Stimulated activated effector memory CD8-positive, alpha-beta T cell treated with anti-CD3 and anti-CD28 coated beads, Interleukin-12 subunit alpha, Interleukin-12 subunit beta, amount 100 ng/mL, for 72 hours (primary cell): ENCODE measurements around the gene NELL1.

Experiments
- ATAC-seq: fragments of 150-1000 bp; cut with Tn5 transposase; 2 replicates; pipeline ENCODE4 v1.10.0; 2021
- DNase-seq, 2 donors: peaks; one replicate each; pipeline ENCODE4 v3.0.0; 2021 to 2022; ENCODE audit warnings: low spot score in 2 of 2
- H3K27ac Mint-ChIP-seq: one replicate; pipeline ENCODE4 v1.8.0; 2022; ENCODE audit warnings: mild to moderate bottlenecking, mixed read lengths
- H3K36me3 Mint-ChIP-seq: one replicate; pipeline ENCODE4 v1.8.0; 2022; ENCODE audit warnings: mild to moderate bottlenecking, mixed read lengths
- H3K4me1 Mint-ChIP-seq: one replicate; pipeline ENCODE4 v1.8.0; 2022; ENCODE audit warnings: mixed read lengths
- H3K4me3 Mint-ChIP-seq: one replicate; pipeline ENCODE4 v1.8.0; 2022; ENCODE audit warnings: mild to moderate bottlenecking, mixed read lengths
- H3K9me3 Mint-ChIP-seq: one replicate; pipeline ENCODE4 v1.8.0; 2022; ENCODE audit warnings: mixed read lengths

The NELL1 gene

DNA sequence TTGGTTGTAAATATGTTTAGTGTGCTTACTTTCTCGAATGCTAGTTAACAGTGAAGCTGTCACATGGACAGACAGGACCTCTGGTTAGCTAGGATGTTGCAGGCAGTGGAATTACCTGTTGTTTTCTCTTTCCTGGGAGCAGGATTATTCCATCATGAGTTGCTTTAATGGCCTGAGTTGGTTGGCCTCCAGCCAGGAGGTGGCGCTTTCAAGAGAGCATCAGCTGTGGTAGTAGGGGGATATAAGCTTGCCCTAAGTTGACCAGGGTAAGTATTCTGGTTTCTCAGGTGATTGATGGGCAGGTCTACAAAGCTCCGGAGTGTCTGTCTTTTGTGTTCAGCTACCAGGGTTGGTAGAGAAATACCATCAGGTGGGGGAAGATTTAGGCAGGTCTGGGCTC is 43.5 kb downstream of the NELL1 start:
- DNase-seq (no peak), ATAC-seq (no peak)
- H3K36me3 Mint-ChIP-seq = no peaks in the 10 kb centered on the region
- H3K4me1 Mint-ChIP-seq = no peaks in the 10 kb centered on the region
- H3K4me3 Mint-ChIP-seq = no peak overlapping the region
- no peak overlapping the region for H3K27ac Mint-ChIP-seq
- no peaks in the 10 kb centered on the region for H3K9me3 Mint-ChIP-seq

DNA sequence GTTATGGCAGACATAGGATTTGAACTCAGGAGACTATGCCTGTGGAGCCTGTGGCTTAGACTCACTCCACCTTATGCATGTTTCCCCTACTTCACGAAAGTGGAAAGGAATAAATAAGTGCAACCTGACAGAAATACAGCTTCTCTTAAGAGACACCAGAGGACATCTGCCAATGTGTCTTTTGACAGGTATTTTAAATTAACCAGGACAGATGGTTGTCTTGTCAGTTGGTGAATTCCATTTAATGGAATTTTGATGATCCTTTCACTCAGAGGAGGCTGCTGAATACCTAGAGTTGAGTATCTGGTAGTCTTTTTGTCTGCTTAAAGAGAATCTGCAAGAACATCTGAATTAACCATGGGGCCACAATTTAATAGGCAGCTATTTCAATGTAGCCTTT is 46.1 kb downstream of the NELL1 start:
- DNase-seq (no peak), ATAC-seq (no peak)
- no peak overlapping the region for H3K4me3 Mint-ChIP-seq
- H3K9me3 Mint-ChIP-seq = peaks cover under 1% of the 10 kb centered on the region
- H3K27ac Mint-ChIP-seq = no peak overlapping the region
- no peaks in the 10 kb centered on the region for H3K36me3 Mint-ChIP-seq
- no peaks in the 10 kb centered on the region for H3K4me1 Mint-ChIP-seq

DNA sequence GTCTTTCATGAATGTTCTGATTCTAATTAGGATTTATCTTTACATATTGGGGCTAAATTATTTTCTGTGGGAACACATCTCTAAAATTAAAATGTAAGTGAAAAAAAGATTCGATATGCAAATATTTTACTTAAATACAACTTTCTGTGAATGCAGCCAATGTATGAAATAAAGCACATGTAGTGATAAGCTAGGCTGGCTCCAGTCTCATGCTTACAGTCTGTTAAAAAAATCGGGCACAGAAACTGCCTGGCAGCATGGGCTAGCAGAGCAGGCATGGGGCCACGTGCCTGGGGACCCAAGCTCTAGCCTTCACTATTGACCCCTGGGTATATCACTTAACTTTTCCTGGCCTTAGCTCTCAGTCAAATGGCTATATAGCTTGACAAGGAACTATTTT is 46.5 kb downstream of the NELL1 start:
- DNase-seq (no peak), ATAC-seq (no peak)
- H3K4me3 Mint-ChIP-seq = no peak overlapping the region
- H3K27ac Mint-ChIP-seq = no peak overlapping the region
- H3K4me1 Mint-ChIP-seq = no peaks in the 10 kb centered on the region
- H3K9me3 Mint-ChIP-seq = peaks cover 3% of the 10 kb centered on the region
- H3K36me3 Mint-ChIP-seq = no peaks in the 10 kb centered on the region

DNA sequence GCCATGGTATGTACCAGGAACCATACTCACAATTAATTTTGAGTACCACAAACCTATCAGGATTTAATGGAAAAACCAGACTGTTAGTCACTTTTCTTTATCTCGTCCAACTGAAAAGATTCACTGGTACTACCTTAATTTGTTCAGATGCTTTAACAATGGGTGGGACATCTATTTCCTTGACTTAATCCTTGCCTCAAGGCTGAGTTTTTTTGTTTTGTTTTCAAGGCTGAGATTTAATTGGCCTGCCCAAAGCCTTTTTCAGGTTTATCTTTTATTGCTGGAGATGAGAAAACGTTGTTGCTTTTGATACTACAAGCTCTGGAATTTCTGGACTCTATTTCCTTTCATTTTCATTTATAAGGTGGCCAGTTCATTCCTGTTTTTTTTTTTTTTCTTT is 50.4 kb downstream of the NELL1 start:
- H3K27ac Mint-ChIP-seq = no peak overlapping the region
- DNase-seq (no peak), ATAC-seq (no peak)
- no peak overlapping the region for H3K4me3 Mint-ChIP-seq
- no peaks in the 10 kb centered on the region for H3K36me3 Mint-ChIP-seq
- no peaks in the 10 kb centered on the region for H3K4me1 Mint-ChIP-seq
- H3K9me3 Mint-ChIP-seq = peaks cover 16% of the 10 kb centered on the region

DNA sequence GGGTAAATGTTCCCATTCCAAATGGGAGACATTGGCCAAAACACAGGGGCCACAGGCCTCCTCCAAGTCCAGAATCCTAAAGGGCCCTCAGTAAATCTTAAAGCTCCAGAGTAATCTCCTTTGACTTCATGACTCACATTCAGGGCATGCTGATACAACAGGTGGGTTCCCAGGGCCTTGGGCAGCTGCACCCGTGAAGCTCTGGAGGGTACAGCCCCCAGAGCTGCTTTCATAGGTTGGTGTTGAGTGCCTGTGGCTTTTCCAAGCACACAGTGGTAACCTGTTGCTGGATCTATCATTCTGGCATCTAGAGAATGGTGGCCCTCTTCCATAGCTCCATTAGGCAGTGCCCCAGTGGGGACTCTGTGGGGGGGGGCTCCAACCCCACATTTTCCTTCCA is 54.0 kb downstream of the NELL1 start:
- ATAC-seq = no peak
- no peak for DNase-seq
- H3K27ac Mint-ChIP-seq = no peak overlapping the region
- H3K9me3 Mint-ChIP-seq = peaks cover 24% of the 10 kb centered on the region
- H3K4me1 Mint-ChIP-seq = no peaks in the 10 kb centered on the region
- H3K36me3 Mint-ChIP-seq = no peaks in the 10 kb centered on the region
- H3K4me3 Mint-ChIP-seq = no peak overlapping the region

DNA sequence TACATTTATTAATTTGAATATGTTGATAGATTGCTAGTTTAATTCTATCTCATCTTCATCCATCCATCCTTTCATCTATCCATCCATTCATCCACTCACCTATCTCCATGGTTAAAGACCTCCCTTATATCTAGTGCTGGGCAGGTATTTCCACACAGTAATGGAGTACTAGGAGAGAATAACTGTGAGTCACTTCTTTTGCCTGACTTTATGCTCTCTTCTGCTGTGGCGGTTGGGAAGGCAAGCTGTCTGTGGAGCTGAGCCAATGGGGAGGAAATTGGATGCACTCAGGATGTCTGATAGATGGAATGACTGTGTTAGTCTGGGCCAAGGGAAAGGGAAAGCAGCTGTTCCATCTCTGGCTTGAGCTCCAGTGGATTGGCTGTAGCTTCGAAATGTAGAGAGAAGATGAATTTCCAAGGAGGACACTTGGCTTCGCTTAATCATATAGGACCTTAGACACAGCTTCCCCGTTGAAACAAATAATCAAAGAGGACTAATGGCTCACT is 60.3 kb downstream of the NELL1 start:
- no peaks in the 10 kb centered on the region for H3K36me3 Mint-ChIP-seq
- no peak overlapping the region for H3K27ac Mint-ChIP-seq
- DNase-seq = no peak
- H3K4me1 Mint-ChIP-seq = no peaks in the 10 kb centered on the region
- H3K4me3 Mint-ChIP-seq = no peak overlapping the region
- H3K9me3 Mint-ChIP-seq = peaks cover 16% of the 10 kb centered on the region
- no peak for ATAC-seq

DNA sequence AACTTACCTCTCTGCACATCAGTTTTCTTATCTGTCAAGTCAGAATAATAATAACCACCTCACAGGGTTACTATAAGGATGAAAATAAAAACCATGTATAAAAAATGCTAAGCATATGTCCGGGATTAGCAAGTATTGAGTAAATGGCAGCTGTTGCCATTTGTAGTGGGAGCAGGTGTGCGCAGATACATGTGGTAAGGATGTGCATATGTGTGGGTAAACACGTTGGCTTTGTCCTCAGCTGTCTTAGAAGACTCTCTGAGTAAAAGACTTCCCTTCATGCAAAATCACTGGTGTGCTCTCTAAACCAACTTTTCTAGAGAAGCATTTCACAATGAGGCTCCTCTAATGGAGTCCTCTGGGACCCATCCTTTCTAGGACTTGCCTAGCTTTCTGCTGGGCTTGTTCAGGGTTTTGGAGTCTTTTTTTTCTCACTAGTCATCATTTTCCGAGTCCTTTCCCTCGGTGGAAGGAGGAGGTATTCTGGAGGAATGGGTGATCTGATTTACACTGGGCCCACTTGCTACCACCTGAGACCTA is 62.4 kb downstream of the NELL1 start:
- Mint-ChIP-seq H3K9me3 (peaks cover 10% of the 10 kb centered on the region), H3K27ac (no peak overlapping the region), H3K4me1 (no peaks in the 10 kb centered on the region), H3K4me3 (no peak overlapping the region), H3K36me3 (no peaks in the 10 kb centered on the region)
- no peak for ATAC-seq
- DNase-seq = no peak

DNA sequence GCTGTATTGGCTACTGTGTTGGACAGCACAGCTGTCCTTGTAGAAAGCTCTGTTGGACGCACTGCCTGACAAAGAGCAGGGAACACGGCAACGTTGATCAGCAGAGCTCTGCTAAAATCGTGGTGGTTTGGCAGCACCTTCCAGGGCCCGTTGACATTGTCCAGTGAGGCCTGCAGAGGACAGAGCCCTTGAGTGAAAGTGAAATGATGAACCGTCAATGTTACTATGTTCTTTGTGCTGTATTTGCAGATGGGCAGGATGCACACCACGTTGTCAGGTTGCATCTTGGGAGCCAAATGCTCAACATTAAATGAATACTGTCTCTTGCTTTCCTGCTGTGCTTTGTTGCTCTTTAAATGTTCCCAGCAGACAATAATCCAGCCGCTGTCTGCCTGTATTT is 69.7 kb downstream of the NELL1 start:
- Mint-ChIP-seq H3K27ac (no peak overlapping the region), H3K4me3 (no peak overlapping the region), H3K9me3 (peaks cover 9% of the 10 kb centered on the region), H3K36me3 (no peaks in the 10 kb centered on the region), H3K4me1 (no peaks in the 10 kb centered on the region)
- no peak for DNase-seq
- ATAC-seq = no peak

DNA sequence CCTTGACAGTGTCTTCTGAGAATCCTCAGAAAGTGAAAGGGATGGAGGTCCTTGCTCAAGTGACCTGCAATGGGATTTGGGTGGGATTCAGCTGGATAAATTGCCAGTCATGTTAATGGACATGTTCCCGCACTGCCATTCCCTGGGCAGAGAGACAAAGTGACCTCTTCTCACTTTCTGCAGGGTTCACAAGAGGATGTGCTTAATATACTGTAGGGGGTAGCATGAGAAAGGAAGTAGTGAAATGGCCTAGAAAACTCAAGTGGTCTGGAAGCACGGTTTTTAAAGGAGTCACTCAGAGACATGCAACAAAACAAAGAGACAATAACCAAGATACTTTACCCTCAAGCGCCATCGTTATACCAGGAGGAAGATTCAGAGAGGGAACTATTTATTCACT is 70.2 kb downstream of the NELL1 start:
- no peak for DNase-seq
- Mint-ChIP-seq H3K9me3 (peaks cover 9% of the 10 kb centered on the region), H3K36me3 (no peaks in the 10 kb centered on the region), H3K4me1 (no peaks in the 10 kb centered on the region), H3K4me3 (no peak overlapping the region), H3K27ac (no peak overlapping the region)
- no peak for ATAC-seq

DNA sequence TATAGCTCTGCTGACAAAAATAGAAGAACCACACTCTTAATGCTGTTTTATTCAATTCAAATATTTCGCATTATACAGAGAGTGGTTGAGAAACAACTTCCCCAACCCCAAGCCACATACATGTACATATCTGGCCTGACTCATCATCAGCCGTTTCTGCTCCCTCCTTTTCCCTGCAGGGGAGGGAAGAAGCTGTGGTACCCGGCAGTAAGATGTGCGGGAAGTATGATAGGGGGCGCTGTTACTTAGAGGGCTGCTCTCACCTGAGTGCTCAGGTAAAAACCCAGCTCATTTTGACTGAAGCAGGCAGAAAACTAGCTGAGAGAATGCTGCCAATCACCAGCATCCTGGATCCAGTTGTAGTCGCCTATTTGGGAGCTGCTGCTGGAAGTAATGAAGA is 85.5 kb downstream of the NELL1 start:
- ATAC-seq (no peak), DNase-seq (no peak)
- H3K4me3 Mint-ChIP-seq = no peak overlapping the region
- H3K4me1 Mint-ChIP-seq = no peaks in the 10 kb centered on the region
- no peaks in the 10 kb centered on the region for H3K36me3 Mint-ChIP-seq
- no peak overlapping the region for H3K27ac Mint-ChIP-seq
- H3K9me3 Mint-ChIP-seq = peaks cover 5% of the 10 kb centered on the region

- ATAC-seq = no peak
- no peak overlapping the region for H3K4me3 Mint-ChIP-seq
Observed at GRCh38 chr11:20759541-20759940, 90.2 kb downstream of the NELL1 start.

DNA sequence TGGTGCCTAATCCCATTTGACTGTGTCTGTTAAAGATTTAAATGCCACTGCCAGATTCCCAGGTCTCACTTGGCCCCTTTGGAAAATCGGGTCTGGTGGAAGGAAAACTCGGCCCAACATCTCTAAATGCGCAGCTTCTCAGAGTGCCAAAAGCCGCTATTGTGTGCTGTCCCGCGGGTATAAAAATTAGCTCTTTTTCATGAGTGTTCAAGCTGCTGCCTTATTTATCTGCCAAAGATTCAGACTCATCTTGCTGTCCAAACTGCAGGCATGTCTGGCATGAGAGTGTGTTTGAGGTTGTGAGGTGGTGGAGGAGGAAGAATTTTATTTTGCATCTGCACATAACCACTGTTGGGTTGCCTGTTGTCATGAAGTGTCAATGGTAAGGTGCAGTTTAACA is 91.4 kb downstream of the NELL1 start:
- Mint-ChIP-seq H3K4me3 (no peak overlapping the region), H3K27ac (no peak overlapping the region), H3K9me3 (peaks cover 7% of the 10 kb centered on the region), H3K36me3 (no peaks in the 10 kb centered on the region), H3K4me1 (no peaks in the 10 kb centered on the region)
- DNase-seq (no peak), ATAC-seq (no peak)

More at GRCh38 chr11:20759541-20759940, 90.2 kb downstream of the NELL1 start:
- Mint-ChIP-seq H3K27ac (no peak overlapping the region), H3K4me1 (no peaks in the 10 kb centered on the region), H3K36me3 (no peaks in the 10 kb centered on the region), H3K9me3 (peaks cover 7% of the 10 kb centered on the region)
- DNase-seq = no peak

DNA sequence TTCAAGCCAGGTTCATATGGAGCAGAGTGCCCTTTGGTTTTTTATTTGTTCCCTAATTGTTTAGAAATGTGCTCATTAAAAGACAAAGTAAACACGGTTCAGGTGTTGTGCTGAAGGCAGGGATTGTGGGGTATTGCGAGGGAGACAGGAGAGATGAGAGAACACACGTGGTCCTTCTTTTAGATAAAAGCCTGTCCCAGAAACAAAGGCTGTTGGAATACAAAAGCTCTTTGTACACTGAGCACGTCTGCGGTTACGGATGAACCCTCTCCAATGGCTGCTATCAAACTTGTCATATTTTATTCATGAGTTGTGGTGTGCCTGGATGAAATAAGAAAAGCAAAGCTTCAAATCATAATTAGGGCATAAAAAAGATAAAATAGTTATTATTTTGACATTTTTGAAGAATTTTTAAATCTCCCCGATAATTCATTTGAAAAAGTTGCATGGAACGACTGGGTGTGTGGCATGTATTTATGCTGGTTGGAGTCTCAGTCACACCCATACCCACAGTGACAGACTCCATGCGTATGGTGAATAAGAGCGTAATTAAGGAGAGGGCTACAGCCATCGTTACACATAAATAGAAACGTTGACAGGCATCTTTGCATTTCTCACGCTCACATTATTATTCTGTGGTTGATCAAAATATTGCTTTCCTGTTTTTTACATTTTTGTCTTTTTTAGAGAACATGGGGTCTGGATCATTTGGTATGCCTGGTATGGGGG is 92.9 kb downstream of the NELL1 start:
- H3K4me3 Mint-ChIP-seq = no peak overlapping the region
- no peak overlapping the region for H3K27ac Mint-ChIP-seq
- H3K4me1 Mint-ChIP-seq = no peaks in the 10 kb centered on the region
- no peaks in the 10 kb centered on the region for H3K36me3 Mint-ChIP-seq
- no peak for DNase-seq
- no peak for ATAC-seq
- peaks cover 6% of the 10 kb centered on the region for H3K9me3 Mint-ChIP-seq

GRCh38 chr11:20762980-20763379 is 93.6 kb downstream of the NELL1 start:
- Mint-ChIP-seq H3K4me3 (no peak overlapping the region), H3K9me3 (peaks cover 5% of the 10 kb centered on the region), H3K36me3 (no peaks in the 10 kb centered on the region), H3K27ac (no peak overlapping the region), H3K4me1 (no peaks in the 10 kb centered on the region)
- ATAC-seq = no peak
- DNase-seq = no peak

DNA sequence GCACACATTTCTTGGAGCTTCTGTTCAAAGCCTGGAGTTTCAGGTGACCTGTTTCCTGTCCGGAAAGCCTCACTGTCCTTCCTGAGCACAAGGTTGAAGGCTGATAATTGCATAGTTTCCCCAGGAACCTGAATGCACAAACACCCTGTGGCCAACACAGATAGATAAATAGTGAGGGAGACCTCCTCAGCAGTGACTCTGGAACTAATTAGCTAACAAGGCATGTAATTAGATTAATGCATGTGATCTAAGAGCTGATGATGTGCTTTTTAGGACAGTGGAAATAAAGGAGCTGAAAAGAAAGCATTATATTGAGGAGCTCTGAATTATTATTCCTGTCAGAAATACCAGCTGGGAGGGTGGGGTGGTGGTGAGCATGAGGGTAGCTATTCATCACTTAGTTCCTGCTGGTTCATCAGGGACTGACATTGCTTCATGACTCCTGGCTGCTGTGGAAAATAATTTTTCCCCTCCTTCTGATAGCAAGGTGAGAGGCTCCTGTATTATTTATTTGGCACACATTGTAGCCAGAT is 101.1 kb downstream of the NELL1 start:
- Mint-ChIP-seq H3K27ac (no peak overlapping the region), H3K36me3 (no peaks in the 10 kb centered on the region), H3K4me3 (no peak overlapping the region), H3K4me1 (no peaks in the 10 kb centered on the region), H3K9me3 (peaks cover 16% of the 10 kb centered on the region)
- DNase-seq = no peak
- no peak for ATAC-seq

DNA sequence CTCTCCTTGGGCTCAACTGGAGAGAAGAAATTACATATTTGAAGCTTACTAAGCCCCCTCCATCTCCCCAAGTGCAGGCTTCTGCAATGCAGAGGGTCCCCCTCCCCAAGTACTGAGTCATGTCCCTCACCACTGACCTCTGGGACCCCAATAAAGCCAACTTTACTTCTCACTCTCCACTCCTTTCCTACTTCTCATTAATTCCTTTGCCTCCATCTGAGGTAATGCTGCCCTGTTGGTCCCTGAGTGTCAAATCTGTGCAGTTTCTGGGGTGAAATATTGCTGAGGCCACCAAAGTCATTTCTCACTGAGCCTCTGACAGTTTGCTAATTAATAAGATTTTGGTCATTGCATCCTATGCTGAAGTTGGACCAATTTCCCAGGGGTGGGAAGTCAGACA is 101.6 kb downstream of the NELL1 start:
- no peak for DNase-seq
- ATAC-seq = no peak
- no peaks in the 10 kb centered on the region for H3K4me1 Mint-ChIP-seq
- no peak overlapping the region for H3K27ac Mint-ChIP-seq
- H3K4me3 Mint-ChIP-seq = no peak overlapping the region
- H3K9me3 Mint-ChIP-seq = peaks cover 16% of the 10 kb centered on the region
- H3K36me3 Mint-ChIP-seq = no peaks in the 10 kb centered on the region
